Left ventricle myocardium superior (tissue), 1 donor: Measurements from ENCODE around the gene MEGF6. TPM values are rescaled to one million over a fixed set of nuclear protein-coding genes. Genes with fewer than 3 reads are reported as not detected.
A peak's percentile ranks its signal among the peaks of the same experiment; 100 is the strongest.

ENCODE experiments used
- ATAC-seq: fragments of 200-7000 bp; cut with Tn5 transposase; one replicate; pipeline ENCODE4 v1.9.1; 2020; ENCODE audit warnings: mild to moderate bottlenecking, moderate library complexity
- DNase-seq: peaks from one replicate; pipeline ENCODE4 v3.0.0-alpha.2; 2020
- intact Hi-C: fragments of 100-400 bp; cut with micrococcal nuclease; formaldehyde crosslinking; loops from one replicate; pipeline ENCODE4 v1.11.0; 2022
- total RNA-seq: library from RNA; stranded (reverse); fragmentation: NEBNext Ultra II Directional; extraction: Animal tissue kit (Norgen Biotek cat#: 25700); gene quantifications from one replicate; pipeline ENCODE4 v1.2.1, GENCODE V29; 2021
- donor health status: DM: no; HTN: yes; CAD: no; lungs with severe emphysema.

The MEGF6 gene
- total RNA-seq, 1 donor from 2014 or later, result 11.6 TPM

GRCh38 chr1:3490046-3490745 lies 121.1 kb downstream of the MEGF6 start:
- intact Hi-C loops, result loop anchor here (5.0 kb wide), 1 partner anchor 127 kb away; no protein-coding TSS in a partner anchor
- ATAC-seq (no peak), DNase-seq (no peak)

DNA sequence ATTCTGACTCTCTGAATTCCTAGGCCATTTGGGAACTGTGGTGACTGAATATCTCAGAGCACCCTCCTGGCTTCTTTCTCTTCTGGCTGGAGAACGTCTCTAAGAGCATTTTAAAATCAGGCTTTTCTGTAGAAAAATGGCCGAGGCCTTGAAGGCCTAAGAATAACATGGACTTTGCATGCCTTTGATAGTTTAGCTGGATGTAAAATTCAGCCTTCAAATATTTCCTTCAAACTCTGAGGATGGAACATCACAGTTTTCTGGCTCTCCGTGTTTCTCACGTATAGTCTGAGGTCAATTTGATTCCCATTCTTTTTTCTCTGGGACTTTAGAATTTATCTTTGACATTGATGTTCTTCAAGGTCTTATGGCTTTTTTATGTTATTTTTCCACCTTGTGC lies 122.9 kb downstream of the MEGF6 start:
- ATAC-seq, result no peak
- DNase-seq, result no peak
- intact Hi-C loops, result no loop called here

GRCh38 chr1:3485016-3485415 lies 126.3 kb downstream of the MEGF6 start:
- DNase-seq, result no peak
- intact Hi-C loops, result no loop called here
- no peak for ATAC-seq

DNA sequence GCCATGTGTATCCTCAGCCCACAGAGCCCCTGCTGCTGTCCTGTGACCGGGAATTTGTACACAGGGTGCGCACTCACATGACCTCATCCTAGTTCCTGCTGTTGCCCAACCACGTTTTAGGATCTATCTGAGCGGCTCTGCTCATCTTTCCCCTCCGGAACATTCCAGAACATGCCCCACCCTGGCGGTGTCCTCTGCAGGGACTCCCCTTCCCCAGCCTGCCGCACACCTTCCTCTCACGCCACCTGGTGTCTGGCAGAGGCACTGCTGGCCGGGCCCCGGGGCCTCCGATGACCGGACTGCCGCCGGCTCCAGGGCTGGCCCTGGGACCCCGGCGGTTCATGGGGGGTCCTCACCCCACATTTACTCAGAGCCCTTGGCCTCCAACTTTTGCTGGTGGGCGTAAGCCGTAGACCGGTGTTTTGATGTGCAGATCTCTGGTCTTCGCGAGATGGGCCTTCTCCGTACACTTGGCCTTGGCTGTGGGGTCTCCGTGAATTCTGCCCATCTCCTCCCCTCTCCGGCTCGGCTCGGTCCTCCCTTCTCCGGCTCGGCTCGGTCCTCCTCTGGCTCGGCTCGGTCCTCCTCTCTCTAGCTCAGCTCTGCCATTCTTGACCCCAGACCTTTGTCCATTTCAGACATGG lies 127.4 kb downstream of the MEGF6 start:
- ATAC-seq, result peak; percentile 72
- intact Hi-C loops, result no loop called here

GRCh38 chr1:3483380-3483779 lies 127.9 kb downstream of the MEGF6 start:
- no peak for ATAC-seq
- intact Hi-C loops, result no loop called here

More for the DNA sequence above, 127.4 kb downstream of the MEGF6 start:
- DNase-seq, result peak; percentile 67

DNA sequence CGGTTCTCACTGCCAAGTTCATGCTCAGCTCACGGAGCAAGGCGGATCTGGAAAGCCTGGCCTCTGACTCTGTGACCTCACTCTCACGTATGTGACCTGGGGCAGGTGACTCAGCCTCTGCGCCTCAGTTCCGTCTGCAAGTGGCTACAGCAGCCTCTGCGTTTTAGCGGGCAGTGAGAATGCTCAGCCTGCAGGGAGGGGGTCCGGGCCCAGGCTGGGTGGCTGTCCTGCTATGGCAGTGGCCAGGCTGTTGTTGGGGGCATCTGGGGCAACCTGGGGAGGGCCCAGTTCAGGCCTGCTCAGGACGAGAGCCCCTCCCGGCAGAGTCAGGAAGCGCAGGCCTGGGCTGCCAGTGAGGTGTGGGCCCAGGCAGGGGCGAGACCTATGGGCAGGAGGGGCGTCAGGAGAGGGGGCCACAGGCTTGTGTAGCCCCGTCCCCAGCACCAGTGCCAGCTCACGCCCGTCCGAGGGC lies 128.9 kb downstream of the MEGF6 start:
- ATAC-seq (no peak), DNase-seq (no peak)
- intact Hi-C loops, result no loop called here

More at GRCh38 chr1:3483380-3483779, 127.9 kb downstream of the MEGF6 start:
- no peak for DNase-seq

DNA sequence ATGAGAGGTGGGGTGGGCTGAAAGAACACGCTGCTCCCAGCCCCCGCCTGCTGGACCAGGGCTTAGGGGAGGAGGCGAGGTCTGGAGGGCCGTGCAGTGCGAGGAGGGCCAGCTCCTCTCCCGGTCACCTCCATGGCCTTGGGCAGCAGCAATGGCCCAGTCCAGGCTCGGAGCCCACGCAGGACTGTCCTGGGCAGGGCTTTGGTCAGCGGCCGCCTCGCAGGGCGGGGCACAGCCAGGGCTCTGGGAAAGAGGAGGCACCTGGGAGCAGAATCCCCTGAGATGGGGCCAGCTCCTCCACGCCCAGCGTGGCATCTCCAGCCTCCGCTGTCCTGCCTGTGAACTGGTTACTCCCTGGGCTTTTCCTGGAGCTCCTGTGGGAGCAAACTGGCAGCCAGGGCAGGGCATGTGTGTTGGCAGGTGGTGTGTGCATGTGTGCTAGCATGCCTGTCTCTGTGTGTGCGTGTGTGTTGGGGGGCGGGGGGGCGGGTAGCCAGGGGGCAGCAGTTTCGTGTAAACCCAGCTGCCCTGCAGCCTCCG lies 129.4 kb downstream of the MEGF6 start:
- ATAC-seq (no peak), DNase-seq (no peak)
- intact Hi-C loops, result no loop called here

DNA sequence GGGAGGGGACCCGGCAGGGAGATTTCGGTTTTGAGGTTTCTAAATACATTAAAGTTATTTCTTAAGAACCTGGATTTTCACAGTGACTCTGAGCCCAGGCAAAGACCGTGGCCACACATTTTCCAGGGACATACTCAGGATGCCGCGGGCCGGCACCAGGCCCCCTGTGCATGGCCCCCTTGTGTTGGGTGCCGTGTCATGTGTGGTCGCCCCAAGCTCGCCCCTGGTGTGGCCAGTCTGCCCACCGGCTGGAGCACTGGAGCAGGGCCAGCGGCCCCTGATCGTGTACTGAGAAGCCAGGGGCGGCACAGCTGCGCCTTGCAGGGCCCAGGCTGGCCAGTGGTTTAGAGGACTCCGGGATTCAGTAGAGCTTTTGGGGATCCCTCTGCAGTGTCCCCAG lies 130.3 kb downstream of the MEGF6 start:
- ATAC-seq (no peak), DNase-seq (no peak)
- intact Hi-C loops, result no loop called here

GRCh38 chr1:3480369-3480719 lies 131.0 kb downstream of the MEGF6 start:
- ATAC-seq, result no peak
- intact Hi-C loops, result no loop called here

DNA sequence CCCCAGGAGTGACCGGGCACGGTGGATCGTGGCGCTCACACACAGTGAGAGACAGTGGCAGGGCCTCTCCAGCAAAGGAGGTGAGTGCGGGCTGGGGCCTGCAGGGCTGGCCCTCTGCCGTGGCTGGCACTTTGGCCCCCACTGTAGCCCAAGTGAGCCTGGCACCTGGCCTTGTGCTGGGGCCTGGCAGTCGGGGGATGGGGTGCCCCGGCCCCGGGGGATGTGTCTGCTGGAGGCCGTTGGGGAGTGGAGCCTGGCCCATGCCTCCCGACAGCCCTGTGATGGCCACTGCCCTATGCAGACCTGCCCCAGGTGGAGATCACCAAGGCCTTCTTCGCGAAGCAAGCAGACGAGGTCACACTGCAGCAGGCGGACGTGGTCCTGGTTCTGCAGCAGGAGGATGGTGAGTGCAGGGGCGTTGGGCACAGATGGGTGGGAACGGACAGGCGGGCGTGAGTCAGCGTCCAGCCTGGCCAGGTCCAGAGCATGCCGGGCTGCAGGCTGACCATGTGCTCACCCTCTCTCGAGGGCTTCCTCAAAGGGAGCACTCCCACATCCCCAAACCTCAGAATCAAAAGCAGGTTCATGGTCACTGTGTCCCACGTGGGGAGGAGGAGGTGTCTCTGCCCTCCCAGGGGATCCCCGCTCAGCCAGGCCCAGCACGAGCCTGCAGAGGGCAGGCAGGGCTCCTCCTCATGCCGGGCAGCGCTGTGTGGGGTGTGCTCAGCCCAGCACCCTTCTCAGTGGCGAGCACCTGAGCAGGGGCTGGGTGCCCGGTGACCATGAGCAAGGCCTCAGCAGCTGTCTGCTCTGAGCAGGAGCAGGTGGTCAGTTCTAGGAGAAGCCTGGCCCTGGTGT lies 131.6 kb downstream of the MEGF6 start:
- ATAC-seq (no peak), DNase-seq (no peak)
- intact Hi-C loops, result no loop called here

More at GRCh38 chr1:3480369-3480719, 131.0 kb downstream of the MEGF6 start:
- DNase-seq, result no peak

DNA sequence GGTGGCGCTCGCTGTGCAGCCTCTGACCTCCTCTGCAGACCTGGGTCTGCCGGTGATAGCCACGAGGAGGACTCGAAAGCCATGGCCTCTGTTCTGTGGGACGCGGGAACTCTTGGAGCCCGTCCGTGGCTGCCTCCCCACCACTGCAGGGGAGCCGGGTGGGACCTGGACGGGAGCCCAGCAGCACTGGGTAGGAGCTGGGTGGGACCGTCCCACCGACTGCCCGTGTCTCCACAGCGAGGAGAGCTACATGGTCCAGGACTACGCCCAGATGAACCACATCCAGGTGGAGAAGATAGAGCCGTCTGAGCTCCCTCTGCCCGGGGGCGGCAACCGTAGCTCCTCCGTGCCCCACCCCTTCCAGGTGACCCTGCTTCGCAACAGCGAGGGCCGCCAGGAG lies 133.1 kb downstream of the MEGF6 start:
- intact Hi-C loops, result no loop called here
- DNase-seq (no peak), ATAC-seq (no peak)

DNA sequence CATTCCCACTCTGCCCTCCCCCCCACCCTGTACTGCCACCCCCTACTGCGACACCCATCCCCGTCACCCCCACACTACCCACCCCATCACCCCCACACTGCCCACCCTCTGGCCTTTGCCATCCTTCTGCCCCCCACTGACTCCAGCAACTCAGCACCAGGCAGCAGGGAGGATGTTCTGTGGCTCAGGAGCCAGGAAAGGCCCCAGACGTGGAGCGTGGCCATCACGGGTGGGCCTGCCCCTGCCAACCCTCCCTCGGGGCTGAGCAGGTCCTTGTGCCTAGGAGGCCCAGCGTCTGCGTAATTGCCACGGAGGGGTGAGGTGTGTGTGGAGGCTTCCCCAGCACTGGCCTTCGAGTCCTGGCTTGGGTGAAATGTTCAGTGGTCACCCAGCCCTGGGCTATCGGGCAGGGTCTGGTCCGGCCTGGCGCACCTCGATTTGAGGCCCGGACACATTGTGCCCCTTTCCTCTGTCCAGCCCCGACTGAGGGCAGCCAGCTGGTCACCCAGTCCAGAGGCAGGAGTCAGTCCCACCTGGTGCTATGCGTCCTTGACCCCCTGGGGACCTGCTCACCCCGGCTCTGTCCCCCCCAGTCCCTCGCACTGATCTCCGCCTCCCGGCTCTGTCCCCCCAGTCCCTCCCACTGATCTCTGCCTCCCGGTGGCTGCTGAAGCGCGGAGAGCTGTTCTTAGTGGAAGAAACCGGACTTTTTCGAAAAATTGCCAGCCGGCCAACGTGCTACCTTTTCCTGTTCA lies 133.9 kb downstream of the MEGF6 start:
- intact Hi-C loops, result no loop called here
- no peak for ATAC-seq
- DNase-seq, result no peak

DNA sequence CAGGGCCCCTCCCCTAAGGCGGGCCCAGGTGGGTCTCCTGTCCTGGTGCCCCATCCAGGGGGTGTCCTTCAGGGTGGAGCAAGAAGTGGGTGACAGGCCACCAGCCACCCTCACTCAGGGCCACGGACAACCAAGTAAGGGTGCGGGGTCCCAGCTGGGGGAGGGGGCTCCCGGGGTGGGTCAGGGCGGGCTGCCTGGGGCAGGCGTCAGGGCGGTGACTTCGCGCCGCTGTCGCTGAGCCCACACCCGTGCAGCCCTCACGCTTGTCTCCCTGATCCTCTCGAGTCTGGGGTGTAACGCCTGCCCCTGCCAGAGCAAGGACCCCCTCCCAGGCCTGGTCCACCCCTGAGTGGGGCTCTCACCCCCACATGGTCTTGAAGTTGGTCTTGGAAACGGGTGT lies 134.6 kb downstream of the MEGF6 start:
- DNase-seq, result no peak
- ATAC-seq, result no peak
- intact Hi-C loops, result no loop called here

- ATAC-seq, result no peak
- DNase-seq, result no peak
- intact Hi-C loops, result no loop called here
Measured at GRCh38 chr1:3475839-3476573, 135.3 kb downstream of the MEGF6 start.

DNA sequence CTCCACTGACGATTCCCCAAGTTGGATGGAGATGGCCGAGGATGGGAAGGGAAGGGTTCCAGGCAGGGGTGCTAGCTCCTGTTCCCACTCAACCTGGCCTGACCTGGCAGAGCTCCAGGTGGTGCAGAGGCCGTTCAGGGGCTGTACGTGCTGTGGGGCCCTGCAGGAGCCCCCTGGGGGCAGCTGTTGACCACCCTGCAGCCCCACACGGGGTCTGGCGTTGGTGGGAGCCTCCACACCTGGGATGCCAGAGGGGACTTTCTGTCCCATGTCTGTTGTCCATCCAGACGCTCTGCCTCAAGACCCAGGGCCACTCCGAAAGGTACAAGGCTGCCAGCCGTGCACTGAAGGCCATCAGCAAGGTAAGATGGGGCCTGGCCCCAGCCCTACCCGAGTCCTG lies 136.9 kb downstream of the MEGF6 start:
- DNase-seq, result no peak
- intact Hi-C loops, result no loop called here
- ATAC-seq, result no peak

DNA sequence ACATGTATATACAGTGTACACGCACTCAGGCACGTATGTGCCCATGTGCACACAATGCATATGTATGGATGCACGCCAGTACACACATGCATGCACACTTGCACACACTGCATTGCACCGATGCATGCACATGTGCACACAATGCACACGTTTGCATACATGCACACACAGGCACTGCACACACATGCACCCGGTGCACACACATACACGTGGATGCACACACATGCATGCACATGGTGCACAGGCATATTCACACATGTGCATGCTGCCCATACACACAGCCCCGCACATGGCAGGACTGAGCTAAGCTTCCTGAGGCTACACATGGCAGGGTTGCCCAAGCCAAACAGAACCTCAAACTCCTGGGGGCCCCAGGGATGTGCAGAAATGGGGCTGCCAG lies 137.3 kb downstream of the MEGF6 start:
- no peak for ATAC-seq
- intact Hi-C loops, result no loop called here
- no peak for DNase-seq

GRCh38 chr1:3473381-3473844 lies 137.9 kb downstream of the MEGF6 start:
- intact Hi-C loops, result no loop called here
- DNase-seq, result no peak
- no peak for ATAC-seq

DNA sequence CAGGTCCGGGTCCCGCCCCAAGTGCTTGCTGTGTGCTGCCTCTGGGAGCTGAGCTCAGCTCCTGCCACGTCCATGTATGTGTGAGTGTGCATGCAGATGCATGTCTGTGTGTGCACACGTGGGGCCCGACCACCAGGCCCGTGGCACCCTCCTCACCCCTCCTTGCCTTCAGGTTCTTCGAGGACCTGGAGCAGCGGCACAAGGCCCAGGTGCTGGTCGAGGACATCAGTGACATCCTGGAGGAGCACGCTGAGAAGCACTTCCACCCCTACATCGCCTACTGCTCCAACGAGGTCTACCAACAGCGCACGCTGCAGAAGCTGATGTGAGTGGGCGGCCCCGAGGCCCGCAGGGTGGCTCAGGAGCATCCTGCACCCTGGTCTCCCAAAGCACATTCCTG lies 138.4 kb downstream of the MEGF6 start:
- ATAC-seq, result no peak
- no peak for DNase-seq
- intact Hi-C loops, result no loop called here
